Lower leg skin (tissue), 3 donors: ENCODE data around the gene SPAG17.

ENCODE experiments used
- POLR2A ChIP-seq, 2 donors: fragments of 450-650 bp; IDR thresholded peaks; one replicate each; pipeline ENCODE4 v1.6.1; 2016 to 2017; ENCODE audit warnings: antibody characterized with exemption in 2 of 2, mild to moderate bottlenecking in 1 of 2, moderate library complexity in 1 of 2
- TF ChIP-seq, protein P1 (sequence below), 3 donors: fragments of 450-650 bp; IDR thresholded peaks; one replicate each; pipeline ENCODE4 v1.5.1; 2016; ENCODE audit warnings: antibody characterized with exemption in 3 of 3, mild to moderate bottlenecking in 3 of 3, moderate library complexity in 2 of 3

DNA sequence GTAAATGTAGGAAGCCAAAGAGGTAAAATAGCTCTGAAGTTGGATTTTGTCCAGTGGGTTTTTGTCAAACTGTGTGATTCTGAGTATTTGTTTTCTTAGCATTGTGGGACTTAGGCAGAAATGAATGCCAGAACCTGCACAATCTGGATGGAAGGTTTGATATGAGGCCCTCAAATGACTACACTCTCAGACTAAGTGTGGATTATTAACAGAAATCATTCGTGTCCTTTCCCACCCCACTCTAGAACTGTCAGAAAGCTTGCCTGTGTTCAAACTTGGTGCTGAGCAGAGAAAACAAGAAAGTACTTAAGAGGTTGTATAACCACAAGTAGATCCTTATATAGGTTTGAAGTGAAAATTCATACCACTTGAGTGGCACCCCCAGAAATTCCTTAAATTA lies 167.0 kb downstream of the SPAG17 start:
- TF ChIP-seq, protein P1, sequence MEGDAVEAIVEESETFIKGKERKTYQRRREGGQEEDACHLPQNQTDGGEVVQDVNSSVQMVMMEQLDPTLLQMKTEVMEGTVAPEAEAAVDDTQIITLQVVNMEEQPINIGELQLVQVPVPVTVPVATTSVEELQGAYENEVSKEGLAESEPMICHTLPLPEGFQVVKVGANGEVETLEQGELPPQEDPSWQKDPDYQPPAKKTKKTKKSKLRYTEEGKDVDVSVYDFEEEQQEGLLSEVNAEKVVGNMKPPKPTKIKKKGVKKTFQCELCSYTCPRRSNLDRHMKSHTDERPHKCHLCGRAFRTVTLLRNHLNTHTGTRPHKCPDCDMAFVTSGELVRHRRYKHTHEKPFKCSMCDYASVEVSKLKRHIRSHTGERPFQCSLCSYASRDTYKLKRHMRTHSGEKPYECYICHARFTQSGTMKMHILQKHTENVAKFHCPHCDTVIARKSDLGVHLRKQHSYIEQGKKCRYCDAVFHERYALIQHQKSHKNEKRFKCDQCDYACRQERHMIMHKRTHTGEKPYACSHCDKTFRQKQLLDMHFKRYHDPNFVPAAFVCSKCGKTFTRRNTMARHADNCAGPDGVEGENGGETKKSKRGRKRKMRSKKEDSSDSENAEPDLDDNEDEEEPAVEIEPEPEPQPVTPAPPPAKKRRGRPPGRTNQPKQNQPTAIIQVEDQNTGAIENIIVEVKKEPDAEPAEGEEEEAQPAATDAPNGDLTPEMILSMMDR (IDR thresholded peaks at IDR 0.05) = no peak
- TF ChIP-seq POLR2A (IDR thresholded peaks at IDR 0.05) = no peak
